Fibroblast of mammary gland (primary cell): ENCODE results near the gene PBRM1.
A peak's percentile ranks its signal among the peaks of the same experiment; 100 is the strongest.

Experiments used
- DNase-seq: peaks from one replicate; pipeline ENCODE4 v3.0.0-alpha.2; 2010; ENCODE audit warnings: low read depth
- H3K4me3 ChIP-seq: 2 replicates; pipeline ENCODE4 v1.5.1; 2011; ENCODE audit warnings: low read depth, mild to moderate bottlenecking, low read length, moderate library complexity; ENCODE audit not compliant: control insufficient read depth
- CTCF ChIP-seq: conservative IDR thresholded peaks from 2 replicates; pipeline ENCODE4 v1.5.1; 2011; ENCODE audit warnings: low read depth, low read length, inconsistent platforms; ENCODE audit not compliant: control insufficient read depth, insufficient read depth

The PBRM1 gene

DNA sequence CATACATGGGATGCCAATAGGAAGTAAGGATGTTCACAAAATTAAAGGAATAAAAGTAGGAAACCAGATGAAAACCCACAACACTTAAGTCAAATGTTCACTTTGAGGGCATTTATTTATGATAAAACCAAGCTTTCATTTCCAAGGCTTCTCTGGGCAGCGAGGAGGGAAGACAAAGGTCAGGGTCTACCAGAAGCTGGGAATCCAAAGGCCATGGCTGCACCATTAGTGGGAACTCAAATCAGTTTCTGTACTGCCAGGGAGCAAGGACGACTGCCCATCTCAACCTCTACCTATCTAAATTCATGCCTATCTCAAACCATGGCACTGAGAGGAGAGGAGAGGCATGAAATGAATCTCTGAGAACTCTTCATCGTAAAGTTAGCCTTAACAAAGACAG lies 22.6 kb downstream of the PBRM1 start:
- no peak for DNase-seq
- no peak for TF ChIP-seq CTCF
- H3K4me3 ChIP-seq = no peak overlapping the region

- no peak for TF ChIP-seq CTCF
- no peak for DNase-seq
- no peak overlapping the region for H3K4me3 ChIP-seq
Observed at GRCh38 chr3:52660046-52660445, 25.7 kb downstream of the PBRM1 start.

DNA sequence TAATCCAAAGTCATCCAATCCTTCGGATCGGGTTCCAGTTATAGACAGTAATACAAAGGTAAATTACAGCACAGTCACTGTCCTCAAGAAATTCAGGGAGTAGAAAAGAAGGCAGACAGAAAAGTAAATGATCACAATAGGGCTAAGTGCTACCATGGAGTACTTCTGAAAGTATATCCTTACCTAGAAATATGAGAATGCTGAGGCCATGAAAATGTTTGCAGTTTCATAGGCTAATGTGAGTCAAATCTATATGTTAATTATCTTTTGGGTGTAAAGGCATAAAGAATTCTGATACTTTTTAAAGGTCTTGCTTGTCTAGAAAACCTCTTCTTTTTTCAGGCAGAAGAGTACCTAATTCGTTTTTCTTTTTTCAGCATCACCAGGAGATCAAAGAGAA lies 29.8 kb downstream of the PBRM1 start:
- DNase-seq = no peak
- TF ChIP-seq CTCF = no peak

GRCh38 chr3:52651592-52651991 lies 34.1 kb downstream of the PBRM1 start:
- TF ChIP-seq CTCF = no peak
- DNase-seq = no peak
- no peak overlapping the region for H3K4me3 ChIP-seq

More for the DNA sequence above, 29.8 kb downstream of the PBRM1 start:
- no peak overlapping the region for H3K4me3 ChIP-seq

DNA sequence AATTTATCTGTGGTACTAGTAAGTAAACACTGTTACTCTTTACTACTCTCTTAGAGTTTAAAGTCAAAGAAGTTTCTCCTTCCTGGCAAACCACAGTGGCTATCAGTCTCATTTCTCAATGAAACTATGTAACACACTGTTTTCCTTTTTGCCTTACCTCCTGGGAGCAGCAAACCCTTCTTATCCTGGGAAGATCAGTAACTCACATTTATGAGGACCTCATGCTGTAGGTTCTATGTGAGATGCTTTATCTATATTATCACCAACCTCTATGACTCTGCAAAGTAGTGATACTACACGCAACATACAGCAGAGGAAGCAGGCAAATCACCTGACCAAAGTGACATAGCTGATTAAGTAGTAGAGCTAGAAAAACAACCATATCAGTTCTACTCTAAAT lies 35.3 kb downstream of the PBRM1 start:
- DNase-seq = peak; percentile 6
- no peak overlapping the region for H3K4me3 ChIP-seq
- no peak for TF ChIP-seq CTCF

GRCh38 chr3:52649461-52650210 lies 36.1 kb downstream of the PBRM1 start:
- peak; percentile 64 for DNase-seq
- H3K4me3 ChIP-seq = no peak overlapping the region
- no peak for TF ChIP-seq CTCF
